SKM-1 treated with dmso at 0.1 percent for 144 hours (cell line): ENCODE results near the gene NSF.
"Not testable (repeated sequence)": the region's sequence is repeated elsewhere in the genome, so short reads cannot be mapped to it uniquely, and the experiment has no call there.

Experiments
- DNase-seq: peaks from one replicate; lab custom pipeline; 2025; ENCODE audit not compliant: unreplicated experiment; lab: John Stamatoyannopoulos, UW

The NSF gene

GRCh38 chr17:46628753-46629436 lies 38.4 kb downstream of the NSF start:
- not testable (repeated sequence) for DNase-seq

DNA sequence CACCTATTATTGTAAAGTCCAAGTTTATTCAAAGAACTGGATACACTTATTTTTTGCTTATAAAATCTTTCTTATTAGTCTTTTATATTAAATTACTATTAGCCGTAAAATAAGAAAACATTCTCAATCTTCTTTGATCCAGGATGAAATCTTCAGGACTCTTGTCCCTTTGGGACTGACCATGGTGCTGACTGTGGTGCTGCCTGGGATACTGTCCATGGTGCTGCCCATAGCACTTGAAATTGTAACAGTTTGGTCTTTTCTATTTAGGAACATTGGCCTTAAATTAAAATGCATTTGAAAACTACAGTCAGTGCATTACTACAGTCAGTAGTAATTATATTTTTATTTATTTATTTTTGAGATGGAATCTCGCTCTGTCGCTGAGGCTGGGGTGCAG lies 41.7 kb downstream of the NSF start:
- DNase-seq = not testable (repeated sequence)

- DNase-seq = not testable (repeated sequence)
Measured at GRCh38 chr17:46634844-46635243, 44.4 kb downstream of the NSF start.

- not testable (repeated sequence) for DNase-seq
Measured at GRCh38 chr17:46641861-46642656, 51.6 kb downstream of the NSF start.

GRCh38 chr17:46647251-46647650 lies 56.8 kb downstream of the NSF start:
- not testable (repeated sequence) for DNase-seq

- DNase-seq = not testable (repeated sequence)
Measured at GRCh38 chr17:46647688-46648278, 57.3 kb downstream of the NSF start.

DNA sequence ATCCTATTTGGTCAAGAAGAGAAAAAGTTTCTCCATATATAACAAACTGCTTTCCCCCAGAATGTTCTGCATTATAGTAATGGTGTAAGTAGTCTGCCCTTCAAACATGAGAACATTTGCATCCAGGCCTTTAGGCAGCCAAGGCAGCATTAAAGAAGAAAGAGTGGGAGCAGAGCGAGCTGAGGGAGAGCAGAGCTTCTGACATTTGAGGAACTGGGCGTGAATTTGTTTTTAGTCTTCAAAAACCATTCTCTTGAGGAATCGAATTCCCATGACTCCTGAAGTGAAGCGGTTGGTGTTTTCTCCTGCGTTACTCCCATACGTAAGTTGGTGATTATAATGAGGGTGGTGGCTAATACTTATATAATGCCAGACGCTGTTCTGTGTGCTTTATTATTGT lies 58.8 kb downstream of the NSF start:
- not testable (repeated sequence) for DNase-seq

GRCh38 chr17:46652024-46652643 lies 61.7 kb downstream of the NSF start:
- DNase-seq = not testable (repeated sequence)

GRCh38 chr17:46658235-46658634 lies 67.8 kb downstream of the NSF start:
- DNase-seq = not testable (repeated sequence)

GRCh38 chr17:46659702-46660101 lies 69.2 kb downstream of the NSF start:
- not testable (repeated sequence) for DNase-seq

DNA sequence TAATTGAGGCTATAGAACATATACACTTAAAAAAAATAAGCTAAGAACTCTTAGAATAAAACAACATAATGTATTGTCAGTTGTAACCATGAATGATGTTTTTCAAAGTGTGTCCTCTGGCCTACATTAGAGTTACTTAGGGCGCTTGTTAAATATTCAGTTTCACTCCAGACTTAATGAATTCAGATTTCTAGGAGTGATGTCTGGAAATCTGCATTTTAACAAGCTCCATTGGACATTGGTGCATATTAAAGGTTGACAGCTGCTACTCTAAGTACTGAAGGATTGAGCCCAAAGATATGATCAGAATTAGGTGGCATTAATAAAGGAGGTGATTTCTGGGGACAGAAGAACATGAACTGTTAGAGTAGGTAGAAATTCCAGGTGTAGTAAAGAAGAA lies 72.7 kb downstream of the NSF start:
- not testable (repeated sequence) for DNase-seq

DNA sequence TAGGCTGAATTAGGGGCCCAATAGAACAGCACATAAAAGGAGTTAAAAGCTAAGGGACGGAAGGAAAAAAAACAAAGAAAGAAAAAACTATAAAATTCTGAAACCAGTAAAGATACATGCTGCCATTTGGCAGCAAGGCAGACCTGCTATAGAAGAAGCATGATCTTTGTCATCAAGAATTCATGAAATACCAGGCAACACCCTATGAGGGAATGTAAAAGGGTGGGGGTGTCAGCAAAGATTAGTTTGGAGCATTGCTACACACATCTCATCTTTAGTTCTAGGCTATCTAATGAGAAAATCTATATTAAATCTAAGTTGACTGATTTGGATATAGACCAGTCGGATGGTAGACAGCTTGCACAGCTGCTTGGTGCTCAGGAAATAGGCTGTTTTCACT lies 73.1 kb downstream of the NSF start:
- not testable (repeated sequence) for DNase-seq

GRCh38 chr17:46665969-46666368 lies 75.5 kb downstream of the NSF start:
- not testable (repeated sequence) for DNase-seq

DNA sequence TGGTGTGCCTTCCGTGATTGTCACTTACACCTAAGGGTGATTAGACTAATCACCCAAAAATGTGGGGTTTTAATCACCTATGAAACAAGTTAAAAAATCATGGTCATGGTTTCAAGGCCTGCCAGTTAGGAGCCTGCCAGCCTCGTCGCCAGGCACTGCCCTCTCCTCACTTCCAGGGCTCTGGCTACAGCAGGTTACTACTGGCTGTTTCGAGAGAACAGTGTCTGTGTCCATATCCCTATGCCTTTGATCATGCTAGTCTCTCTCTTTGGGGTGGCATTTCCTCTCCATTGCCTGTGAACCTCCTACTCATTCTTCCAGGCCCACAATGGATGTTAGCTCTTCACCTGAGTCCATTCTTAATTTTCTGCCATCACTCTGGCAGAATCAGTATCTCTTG lies 80.3 kb downstream of the NSF start:
- DNase-seq = not testable (repeated sequence)

GRCh38 chr17:46672777-46673176 lies 82.3 kb downstream of the NSF start:
- not testable (repeated sequence) for DNase-seq

DNA sequence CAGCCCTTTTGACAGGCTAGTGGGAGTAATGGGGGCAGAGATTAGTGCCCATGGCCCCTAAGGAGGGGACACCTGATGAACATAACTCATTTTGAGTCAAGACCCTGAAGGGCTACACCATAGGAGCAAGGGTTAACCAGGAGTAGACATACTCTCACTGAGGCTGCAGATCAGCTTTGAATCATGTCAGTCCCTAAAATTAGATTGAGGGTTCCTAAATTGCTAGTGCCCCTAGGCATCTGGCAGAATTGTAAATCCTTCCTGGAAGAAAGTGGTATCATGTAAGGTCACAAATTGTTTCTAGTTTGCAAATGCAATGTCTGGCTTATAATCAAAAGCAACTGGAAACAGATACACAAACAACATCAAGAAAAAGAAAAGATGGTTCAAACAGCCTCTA lies 87.3 kb downstream of the NSF start:
- DNase-seq = not testable (repeated sequence)

DNA sequence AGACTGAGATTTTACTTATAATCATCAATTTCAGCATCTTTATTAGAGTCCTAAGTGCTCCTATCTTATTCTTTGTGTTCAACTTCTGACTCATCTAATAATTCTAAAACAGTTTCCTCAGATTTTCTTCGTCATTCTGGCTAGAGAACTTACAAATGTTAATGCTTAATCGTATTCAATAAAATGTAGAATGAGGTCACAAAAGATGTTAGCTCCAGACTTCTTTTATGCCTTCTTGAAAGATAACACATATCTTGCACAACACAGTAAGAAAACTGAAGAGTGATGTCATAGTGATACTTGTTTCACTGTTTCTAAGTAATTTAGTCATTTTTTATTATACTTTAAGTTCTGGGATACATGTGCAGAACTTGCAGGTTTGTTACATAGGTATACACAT lies 93.2 kb downstream of the NSF start:
- not testable (repeated sequence) for DNase-seq

GRCh38 chr17:46685284-46685683 lies 94.8 kb downstream of the NSF start:
- not testable (repeated sequence) for DNase-seq

GRCh38 chr17:46692196-46692595 lies 101.7 kb downstream of the NSF start:
- not testable (repeated sequence) for DNase-seq

DNA sequence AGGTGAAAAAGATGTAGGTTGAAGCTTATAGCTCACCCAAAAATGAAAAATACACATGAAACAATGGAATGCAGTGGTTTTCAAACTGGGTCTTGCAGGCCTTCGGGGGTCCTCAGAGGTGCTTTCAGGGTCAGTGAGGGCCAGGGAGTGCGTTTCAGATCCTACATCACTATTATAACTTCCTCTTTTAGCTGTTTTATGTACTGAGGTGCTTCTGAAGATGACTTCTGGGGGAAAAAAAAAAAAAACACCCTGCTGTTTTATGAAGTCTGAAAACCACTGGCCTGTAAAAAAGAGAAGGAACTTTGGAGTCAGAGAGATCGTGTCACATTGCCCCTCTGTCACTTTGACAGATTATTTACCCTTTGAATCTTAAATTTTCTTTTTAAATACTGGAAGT lies 102.8 kb downstream of the NSF start:
- not testable (repeated sequence) for DNase-seq

GRCh38 chr17:46696522-46696921 lies 106.1 kb downstream of the NSF start:
- DNase-seq = not testable (repeated sequence)
